CD14-positive monocyte (primary cell): ENCODE results near the gene AFDN. TPM values are rescaled to one million over a fixed set of nuclear protein-coding genes. Genes with fewer than 3 reads are reported as not detected.

ENCODE experiments used
- DNase-seq, 3 donors: peaks; one replicate each; pipeline ENCODE4 v3.0.0-alpha.2; 2011 to 2022
- H2AFZ ChIP-seq: 2 replicates; pipeline ENCODE4 v1.6.0; 2012; ENCODE audit warnings: mild to moderate bottlenecking, low read depth, low read length, inconsistent platforms; ENCODE audit not compliant: insufficient read depth, poor library complexity, severe bottlenecking
- H3K27ac ChIP-seq, 2 donors: 1 replicate in 1 of 2; 2 replicates in 1 of 2; pipeline ENCODE4 v1.5.1; 2012 to 2013; ENCODE audit warnings: low read length in 2 of 2, control low read depth in 1 of 2, inconsistent platforms in 1 of 2, low read depth in 1 of 2, mild to moderate bottlenecking in 1 of 2
- H3K27me3 ChIP-seq, 2 donors: one replicate each; pipeline versions ENCODE4 v1.6.0 to v1.6.1; 2011 to 2013; ENCODE audit warnings: low read length in 2 of 2; ENCODE audit not compliant: control insufficient read depth in 2 of 2, insufficient read depth in 2 of 2
- H3K36me3 ChIP-seq, 2 donors: replicated peaks in 1 of 2; 1 replicate in 1 of 2; 2 replicates in 1 of 2; pipeline versions ENCODE4 v1.5.1 to v1.6.1; 2012 to 2013; ENCODE audit warnings: low read length in 2 of 2, control low read depth in 1 of 2, inconsistent platforms in 1 of 2, mild to moderate bottlenecking in 1 of 2; ENCODE audit not compliant: insufficient read depth in 2 of 2, control insufficient read depth in 1 of 2
- H3K4me1 ChIP-seq, 2 donors: 1 replicate in 1 of 2; 2 replicates in 1 of 2; pipeline versions ENCODE4 v1.5.1 to v1.6.1; 2012 to 2013; ENCODE audit warnings: low read length in 2 of 2, control low read depth in 1 of 2, inconsistent platforms in 1 of 2, mild to moderate bottlenecking in 1 of 2, moderate library complexity in 1 of 2; ENCODE audit not compliant: insufficient read depth in 2 of 2, control insufficient read depth in 1 of 2
- H3K4me2 ChIP-seq: replicated peaks from 2 replicates; pipeline ENCODE3; 2012; ENCODE audit warnings: low read length, moderate library complexity, mild to moderate bottlenecking; ENCODE audit not compliant: poor library complexity, severe bottlenecking; ENCODE audit errors: extremely low read depth
- H3K4me3 ChIP-seq, 3 experiments: fragments of 200-600 bp in 1 of 3; sonication (generic) in 1 of 3; replicated peaks in 1 of 3; 1 replicate in 2 of 3; 2 replicates in 1 of 3; pipeline ENCODE4 v1.5.1; 2011 to 2013; ENCODE audit warnings: low read length in 3 of 3, mild to moderate bottlenecking in 3 of 3, control low read depth in 2 of 3, low read depth in 2 of 3, inconsistent platforms in 1 of 3, moderate library complexity in 1 of 3
- H3K79me2 ChIP-seq: 2 replicates; pipeline ENCODE4 v1.6.0; 2012; ENCODE audit warnings: mild to moderate bottlenecking, control low read depth, inconsistent platforms, low read length, moderate library complexity; ENCODE audit not compliant: insufficient read depth
- H3K9ac ChIP-seq: 2 replicates; pipeline ENCODE4 v1.6.0; 2017; ENCODE audit warnings: low read length, mild to moderate bottlenecking; ENCODE audit not compliant: insufficient read depth, poor library complexity, severe bottlenecking
- H3K9me3 ChIP-seq, 2 donors: replicated peaks in 1 of 2; 1 replicate in 1 of 2; 2 replicates in 1 of 2; pipeline versions ENCODE4 v1.5.1 to v1.6.1; 2012 to 2013; ENCODE audit warnings: low read length in 2 of 2, control low read depth in 1 of 2; ENCODE audit not compliant: control insufficient read depth in 1 of 2, insufficient read depth in 1 of 2
- H4K20me1 ChIP-seq: 2 replicates; pipeline ENCODE4 v1.6.0; 2012; ENCODE audit warnings: mild to moderate bottlenecking, low read length, control low read depth, moderate library complexity; ENCODE audit not compliant: insufficient read depth
- H3K27ac Mint-ChIP-seq, 7 donors: one replicate each; pipeline ENCODE4 v1.8.0; 2020; ENCODE audit warnings: mild to moderate bottlenecking in 7 of 7, mixed read lengths in 7 of 7, moderate library complexity in 6 of 7, inconsistent platforms in 2 of 7
- H3K27me3 Mint-ChIP-seq, 3 donors: one replicate each; pipeline ENCODE4 v1.8.0; 2021 to 2022; ENCODE audit warnings: low read depth in 3 of 3, mild to moderate bottlenecking in 3 of 3, mixed read lengths in 3 of 3, moderate library complexity in 3 of 3, inconsistent platforms in 1 of 3
- H3K36me3 Mint-ChIP-seq, 2 donors: one replicate each; pipeline ENCODE4 v1.8.0; 2020; ENCODE audit warnings: mixed read lengths in 2 of 2, inconsistent platforms in 1 of 2, mild to moderate bottlenecking in 1 of 2
- H3K4me1 Mint-ChIP-seq: one replicate; pipeline ENCODE4 v1.8.0; 2020; ENCODE audit warnings: mild to moderate bottlenecking, mixed read lengths
- H3K4me3 Mint-ChIP-seq, 2 donors: one replicate each; pipeline ENCODE4 v1.8.0; 2020; ENCODE audit warnings: mild to moderate bottlenecking in 2 of 2, mixed read lengths in 2 of 2, moderate library complexity in 1 of 2
- H3K9me3 Mint-ChIP-seq, 7 donors: one replicate each; pipeline ENCODE4 v1.8.0; 2020 to 2022; ENCODE audit warnings: mixed read lengths in 7 of 7, mild to moderate bottlenecking in 6 of 7, moderate library complexity in 6 of 7, inconsistent platforms in 2 of 7
- WGBS: methylation state at CpG from one replicate; pipeline ENCODE4 v1.1.5; 2013; ENCODE audit warnings: missing lambda C conversion rate; ENCODE audit not compliant: insufficient coverage; 5-methylcytosine and 5-hydroxymethylcytosine counted together
- intact Hi-C, 2 donors: fragments of 100-400 bp; cut with micrococcal nuclease; formaldehyde crosslinking; loops; one replicate each; pipeline versions ENCODE4 v1.15.0 to v1.15.1; 2023
- polyA plus RNA-seq, 3 donors: library from polyadenylated mRNA; depleted of rRNA in 1 of 3; unstranded in 2 of 3; stranded (reverse) in 1 of 3; fragments of 300-500 nt in 2 of 3; fragments of >200 nt in 1 of 3; fragmentation: Illumina TruSeq in 2 of 3; gene quantifications; 1 replicate in 2 of 3; 2 replicates in 1 of 3; pipeline ENCODE4 v1.2.3, GENCODE V29; 2012 to 2021
- TF ChIP-seq, protein P1 (sequence below): fragments of 200-600 bp; IDR thresholded peaks from one replicate; pipeline ENCODE4 v1.8.0; 2022; ENCODE audit warnings: antibody characterized with exemption, mild to moderate bottlenecking

The AFDN gene
- polyA plus RNA-seq, 3 donors = 0.03 to 1.5 TPM; not detected in 1

DNA sequence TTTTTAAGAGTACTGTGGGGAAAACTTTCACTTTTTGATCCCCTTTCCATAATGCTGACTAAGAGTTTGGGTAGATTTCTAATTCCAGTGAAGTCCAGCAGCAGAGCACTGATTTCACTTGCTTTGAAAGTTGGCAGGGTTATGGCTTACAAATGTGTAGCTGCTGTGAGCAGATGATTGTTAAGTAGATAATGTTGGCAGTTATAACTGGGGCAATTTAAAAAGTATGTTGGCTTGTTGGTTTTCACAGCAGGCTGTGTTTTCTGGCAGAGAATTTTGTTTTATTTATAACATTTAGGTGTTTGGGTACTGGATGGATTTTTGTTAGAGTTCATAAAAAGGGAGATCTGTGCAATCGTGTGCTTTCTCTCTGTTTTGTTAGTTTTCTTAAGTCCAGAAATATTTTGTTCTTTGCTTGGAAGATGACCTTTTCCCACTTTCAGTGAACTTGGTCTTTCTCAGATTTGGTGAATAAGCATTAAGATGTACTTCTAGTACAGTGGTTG, 31.4 kb downstream of the AFDN start:
- Mint-ChIP-seq H3K27me3 (peaks cover 0 to 14% (median 4%) of the 10 kb centered on the region in 3 donors), H3K27ac (no peak overlapping the region), H3K9me3 (peaks cover 0 to 3% (median 0%) of the 10 kb centered on the region in 7 donors), H3K4me3 (no peak overlapping the region), H3K36me3 (no peaks in the 10 kb centered on the region), H3K4me1 (no peaks in the 10 kb centered on the region)
- no CpG with 5 or more reads among the region's 1 CpG for WGBS
- no peak for DNase-seq
- H2AFZ ChIP-seq = no peak overlapping the region
- H3K36me3 ChIP-seq = no peaks in the 10 kb centered on the region
- H3K4me2 ChIP-seq = no peak overlapping the region
- TF ChIP-seq, protein P1, sequence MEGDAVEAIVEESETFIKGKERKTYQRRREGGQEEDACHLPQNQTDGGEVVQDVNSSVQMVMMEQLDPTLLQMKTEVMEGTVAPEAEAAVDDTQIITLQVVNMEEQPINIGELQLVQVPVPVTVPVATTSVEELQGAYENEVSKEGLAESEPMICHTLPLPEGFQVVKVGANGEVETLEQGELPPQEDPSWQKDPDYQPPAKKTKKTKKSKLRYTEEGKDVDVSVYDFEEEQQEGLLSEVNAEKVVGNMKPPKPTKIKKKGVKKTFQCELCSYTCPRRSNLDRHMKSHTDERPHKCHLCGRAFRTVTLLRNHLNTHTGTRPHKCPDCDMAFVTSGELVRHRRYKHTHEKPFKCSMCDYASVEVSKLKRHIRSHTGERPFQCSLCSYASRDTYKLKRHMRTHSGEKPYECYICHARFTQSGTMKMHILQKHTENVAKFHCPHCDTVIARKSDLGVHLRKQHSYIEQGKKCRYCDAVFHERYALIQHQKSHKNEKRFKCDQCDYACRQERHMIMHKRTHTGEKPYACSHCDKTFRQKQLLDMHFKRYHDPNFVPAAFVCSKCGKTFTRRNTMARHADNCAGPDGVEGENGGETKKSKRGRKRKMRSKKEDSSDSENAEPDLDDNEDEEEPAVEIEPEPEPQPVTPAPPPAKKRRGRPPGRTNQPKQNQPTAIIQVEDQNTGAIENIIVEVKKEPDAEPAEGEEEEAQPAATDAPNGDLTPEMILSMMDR = no peak
- H3K27me3 ChIP-seq = peaks cover 0 to 3% of the 10 kb centered on the region in 2 donors
- no peaks in the 10 kb centered on the region for H3K9me3 ChIP-seq
- intact Hi-C loops = no loop called here
- no peaks in the 10 kb centered on the region for H3K4me1 ChIP-seq
- H3K4me3 ChIP-seq = no peak overlapping the region
- H3K27ac ChIP-seq = no peak overlapping the region
- H4K20me1 ChIP-seq = no peaks in the 10 kb centered on the region
- H3K9ac ChIP-seq = no peak overlapping the region
- no peaks in the 10 kb centered on the region for H3K79me2 ChIP-seq

DNA sequence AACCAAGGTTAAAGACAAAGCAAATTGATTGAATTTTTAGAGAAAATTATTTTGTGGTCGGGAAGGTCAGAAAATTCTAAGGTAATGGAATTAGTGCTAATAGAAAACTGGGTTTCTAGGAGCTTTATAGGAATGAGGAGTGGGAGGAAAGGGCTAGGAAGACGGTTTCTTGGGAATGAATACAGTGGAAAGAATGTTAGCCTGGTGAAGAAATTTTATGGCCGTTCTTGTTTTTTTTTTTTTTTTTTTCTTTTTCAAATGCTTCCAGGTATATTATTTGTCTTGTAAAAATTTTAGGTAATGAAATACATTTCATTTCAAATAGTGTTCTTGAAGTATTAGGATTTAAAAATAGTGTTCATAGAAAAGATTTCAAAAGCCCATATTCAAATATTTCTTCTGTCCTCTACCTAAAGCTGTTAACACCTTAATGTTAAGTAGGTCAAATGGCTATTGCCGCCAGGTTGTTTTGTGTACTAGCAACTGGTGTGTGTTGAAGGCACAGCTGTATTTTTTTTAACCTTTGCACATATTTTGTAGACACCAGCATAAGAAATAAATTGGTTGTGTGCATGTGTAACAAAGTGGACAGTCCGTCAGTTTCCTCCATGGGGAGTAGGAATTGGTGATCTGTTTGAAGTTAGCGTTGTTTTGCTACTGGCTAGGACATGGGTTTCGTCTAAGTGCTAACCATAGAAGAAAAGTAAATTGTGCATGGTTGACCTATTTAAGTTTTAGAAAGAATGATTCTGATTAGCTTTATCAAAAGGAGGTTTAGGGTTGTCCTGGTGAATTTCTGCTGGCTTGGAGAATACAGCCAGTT, 32.3 kb downstream of the AFDN start:
- H3K4me2 ChIP-seq = no peak overlapping the region
- no peak overlapping the region for H3K9ac ChIP-seq
- no peaks in the 10 kb centered on the region for H3K4me1 Mint-ChIP-seq
- H3K36me3 Mint-ChIP-seq = no peaks in the 10 kb centered on the region
- H3K4me1 ChIP-seq = no peaks in the 10 kb centered on the region
- H4K20me1 ChIP-seq = no peaks in the 10 kb centered on the region
- WGBS = 95% methylated on average over 4 of the region's 7 CpGs
- DNase-seq = no peak
- H3K27me3 ChIP-seq = no peaks in the 10 kb centered on the region
- no peak overlapping the region for H3K27ac ChIP-seq
- intact Hi-C loops = no loop called here
- H3K79me2 ChIP-seq = no peaks in the 10 kb centered on the region
- H3K27me3 Mint-ChIP-seq = peaks cover 0 to 14% (median 3%) of the 10 kb centered on the region in 3 donors
- peaks cover 0 to 3% (median 0%) of the 10 kb centered on the region in 7 donors for H3K9me3 Mint-ChIP-seq
- no peak overlapping the region for H2AFZ ChIP-seq
- H3K4me3 Mint-ChIP-seq = no peak overlapping the region
- TF ChIP-seq, protein P1 = no peak
- no peaks in the 10 kb centered on the region for H3K36me3 ChIP-seq
- H3K4me3 ChIP-seq = no peak overlapping the region
- H3K27ac Mint-ChIP-seq = no peak overlapping the region
- no peaks in the 10 kb centered on the region for H3K9me3 ChIP-seq
